GM21528 (cell line): Measurements from ENCODE around the gene DNAI2.
"Not testable (repeated sequence)": the region's sequence is repeated elsewhere in the genome, so short reads cannot be mapped to it uniquely, and the experiment has no call there.

Experiments
- ATAC-seq: cut with Tn5 transposase; IDR thresholded peaks from one replicate; pipeline ENCODE4 v1.9.1; 2021; ENCODE audit warnings: mild to moderate bottlenecking, moderate library complexity; ENCODE audit not compliant: unreplicated experiment, low FRiP score

DNAI2 gene

GRCh38 chr17:74244128-74244527 lies 29.9 kb upstream of the DNAI2 start:
- ATAC-seq: no peak

DNA sequence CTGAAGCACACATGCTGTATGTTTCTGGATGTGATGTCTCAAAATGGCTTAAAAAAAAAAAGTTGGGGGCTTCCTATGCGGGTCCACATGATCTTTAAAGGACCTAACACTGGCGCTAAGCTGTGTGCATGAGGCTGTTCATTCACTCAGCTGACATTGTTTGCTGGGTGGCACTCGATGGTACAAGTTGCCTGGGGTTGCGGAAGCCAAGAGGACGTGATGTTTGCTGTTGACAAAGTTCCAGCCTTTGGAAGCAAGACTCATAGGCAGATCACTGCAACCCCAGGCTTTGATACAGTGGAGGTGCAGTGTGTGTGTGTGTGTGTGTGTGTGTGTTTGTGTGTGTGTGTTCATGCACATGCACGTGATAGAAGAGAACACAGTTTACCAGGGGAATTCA lies 29.5 kb upstream of the DNAI2 start:
- no peak for ATAC-seq

GRCh38 chr17:74245145-74245831 lies 28.7 kb upstream of the DNAI2 start:
- no peak for ATAC-seq

DNA sequence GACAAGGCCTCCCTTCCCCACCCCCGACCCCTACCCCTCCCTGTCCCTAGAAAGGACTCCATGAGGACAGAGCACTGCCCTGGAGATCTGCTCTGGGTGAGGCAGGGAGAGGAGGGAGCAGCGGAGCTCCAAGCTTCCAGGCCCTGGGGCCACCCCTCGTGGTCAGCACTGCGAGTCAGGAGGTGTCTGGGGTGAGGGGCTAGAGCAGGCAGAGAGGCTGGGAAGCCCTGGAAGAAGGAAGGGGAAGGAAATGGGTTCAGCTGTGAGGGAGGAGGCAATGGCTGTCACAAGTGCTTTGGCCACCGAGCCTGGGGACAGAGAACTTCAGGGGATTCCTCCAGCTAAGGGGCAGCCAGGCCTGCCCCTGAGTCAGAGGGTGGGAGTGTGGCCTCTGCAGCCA lies 28.2 kb upstream of the DNAI2 start:
- ATAC-seq: no peak

DNA sequence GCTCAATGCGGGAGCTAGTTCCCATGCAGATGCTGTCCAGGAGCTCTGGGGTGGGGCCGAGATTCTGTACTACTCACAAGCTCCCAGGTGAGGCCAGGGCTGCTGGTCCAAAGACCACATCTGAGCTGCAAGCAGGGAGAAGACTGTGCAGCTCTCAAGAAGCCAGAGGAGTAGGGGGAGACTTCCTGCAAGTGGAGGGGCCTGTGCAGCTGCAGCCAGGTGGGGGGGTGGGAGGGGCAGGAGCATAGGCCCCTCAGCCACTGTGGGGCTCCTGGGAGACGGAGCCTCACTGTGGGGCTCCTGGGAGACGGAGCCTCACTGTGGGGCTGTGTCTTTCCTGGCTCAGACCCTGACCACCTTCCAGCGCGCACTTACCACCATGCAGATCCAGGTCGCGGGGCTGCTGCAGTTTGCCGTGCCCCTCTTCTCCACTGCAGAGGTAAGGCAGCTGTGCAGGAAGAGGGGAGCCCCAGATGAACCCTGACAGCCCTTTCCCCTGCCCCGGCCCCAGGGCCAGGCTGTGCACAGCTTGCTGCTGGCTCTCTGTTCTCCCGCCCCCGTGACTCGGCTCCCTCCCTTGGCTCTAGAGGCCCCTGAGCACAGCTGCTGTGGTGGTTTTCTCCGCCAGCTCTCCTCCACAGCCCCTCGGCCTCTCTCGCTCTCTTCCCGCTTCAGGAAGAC lies 24.3 kb upstream of the DNAI2 start:
- no peak for ATAC-seq

DNA sequence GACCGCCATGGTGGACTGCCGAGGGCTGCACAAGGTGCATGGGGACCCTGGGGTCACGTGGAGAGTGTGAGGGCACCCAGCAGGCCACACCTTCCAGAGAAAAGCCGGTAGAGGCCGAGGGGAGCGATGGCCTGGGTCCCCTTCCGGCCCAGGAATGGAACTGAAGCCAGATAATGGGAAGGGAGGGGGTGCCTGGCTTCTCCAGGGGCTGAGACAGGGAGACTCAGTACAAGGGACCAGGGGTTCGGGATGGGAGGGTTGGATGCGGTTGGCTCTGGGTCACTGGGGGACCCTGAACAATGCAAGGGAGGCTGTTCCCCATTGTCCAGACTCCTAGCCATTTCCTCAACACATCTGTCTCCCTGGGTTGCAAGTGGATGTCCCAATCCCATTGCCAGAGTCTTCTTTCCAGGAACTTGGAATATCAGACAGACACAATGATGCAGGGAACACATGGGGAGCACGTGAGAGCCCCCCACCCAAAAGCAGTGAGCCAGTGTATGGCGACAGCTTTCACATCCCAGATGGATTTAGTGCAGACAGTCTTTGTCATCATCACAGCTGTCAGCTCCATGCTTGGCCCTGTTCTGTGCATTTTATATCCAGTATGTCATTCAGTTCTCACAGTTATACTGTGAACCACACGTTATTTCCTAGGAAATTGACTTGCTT lies 23.6 kb upstream of the DNAI2 start:
- ATAC-seq: no peak

- no peak for ATAC-seq
These were observed 23.0 kb upstream of the DNAI2 start for GRCh38 chr17:74251051-74251450.

DNA sequence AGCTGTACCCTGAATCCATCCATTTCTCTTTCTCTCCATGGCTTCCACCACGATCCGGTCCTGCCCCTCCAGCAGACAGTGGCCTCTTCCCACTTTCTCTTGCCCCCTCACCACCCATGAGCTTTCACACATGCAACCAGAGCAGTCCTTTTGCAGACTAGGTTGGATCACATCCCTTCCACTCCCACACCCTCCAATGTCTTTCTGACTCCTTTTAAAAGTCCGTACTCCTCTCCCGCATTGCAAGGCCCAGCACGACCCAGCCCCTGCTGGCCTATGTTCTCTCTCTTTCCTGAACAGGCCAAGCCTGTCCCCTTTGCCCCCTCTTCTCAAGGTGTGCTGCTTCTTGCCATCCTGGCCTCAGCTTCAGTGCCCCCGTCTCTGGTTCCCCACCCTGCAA lies 22.5 kb upstream of the DNAI2 start:
- ATAC-seq: no peak

DNA sequence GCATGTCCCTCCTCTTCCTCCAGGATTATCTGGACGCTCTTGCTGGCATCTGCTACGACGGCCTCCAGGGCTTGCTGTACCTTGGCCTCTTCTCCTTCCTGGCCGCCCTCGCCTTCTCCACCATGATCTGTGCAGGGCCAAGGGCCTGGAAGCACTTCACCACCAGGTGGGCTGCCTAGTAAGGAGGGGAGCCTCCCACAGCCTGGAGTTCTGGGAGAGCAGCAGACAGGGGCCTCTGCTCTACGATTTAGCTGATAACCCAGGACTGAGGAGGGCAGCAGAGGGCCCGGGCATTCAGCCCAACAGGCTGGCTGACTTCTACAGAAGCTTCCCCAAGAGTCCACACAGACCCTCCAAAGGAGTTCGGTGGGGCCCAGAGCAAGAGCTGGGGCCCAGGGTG lies 21.8 kb upstream of the DNAI2 start:
- ATAC-seq: no peak

DNA sequence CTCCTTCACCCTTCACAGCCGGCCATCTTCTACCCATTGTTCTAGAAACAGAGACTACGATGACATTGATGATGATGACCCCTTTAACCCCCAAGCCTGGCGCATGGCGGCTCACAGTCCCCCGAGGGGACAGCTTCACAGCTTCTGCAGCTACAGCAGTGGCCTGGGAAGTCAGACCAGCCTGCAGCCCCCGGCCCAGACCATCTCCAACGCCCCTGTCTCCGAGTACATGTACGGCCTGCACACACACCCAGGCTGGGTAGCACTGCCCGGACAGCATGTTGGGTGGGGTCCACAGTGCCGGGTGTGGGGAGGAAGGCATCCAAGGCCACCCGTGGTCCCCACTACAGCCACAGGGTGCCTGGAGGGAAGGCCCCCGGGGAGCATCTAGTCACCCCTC lies 21.0 kb upstream of the DNAI2 start:
- ATAC-seq: no peak

- ATAC-seq: no peak
These were observed 16.7 kb upstream of the DNAI2 start for GRCh38 chr17:74257311-74257710.

- ATAC-seq: no peak
These were observed 14.1 kb upstream of the DNAI2 start for GRCh38 chr17:74259667-74260524.

DNA sequence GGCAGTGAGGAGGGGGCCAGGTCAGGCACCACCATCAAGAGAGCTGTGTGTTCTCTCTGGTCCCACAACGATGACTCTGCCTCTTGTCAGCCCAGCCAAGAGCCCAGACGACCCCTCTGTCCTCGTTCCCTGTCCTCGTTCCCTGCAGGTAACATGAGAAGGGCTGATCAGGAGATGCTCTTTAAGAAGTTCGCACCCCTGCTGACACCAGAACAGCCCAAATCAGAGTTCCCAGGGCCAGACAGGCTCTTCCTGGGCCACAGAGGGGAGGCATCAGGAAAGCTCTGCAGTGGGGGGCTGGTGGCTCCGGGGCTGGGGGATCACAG lies 13.5 kb upstream of the DNAI2 start:
- no peak for ATAC-seq

DNA sequence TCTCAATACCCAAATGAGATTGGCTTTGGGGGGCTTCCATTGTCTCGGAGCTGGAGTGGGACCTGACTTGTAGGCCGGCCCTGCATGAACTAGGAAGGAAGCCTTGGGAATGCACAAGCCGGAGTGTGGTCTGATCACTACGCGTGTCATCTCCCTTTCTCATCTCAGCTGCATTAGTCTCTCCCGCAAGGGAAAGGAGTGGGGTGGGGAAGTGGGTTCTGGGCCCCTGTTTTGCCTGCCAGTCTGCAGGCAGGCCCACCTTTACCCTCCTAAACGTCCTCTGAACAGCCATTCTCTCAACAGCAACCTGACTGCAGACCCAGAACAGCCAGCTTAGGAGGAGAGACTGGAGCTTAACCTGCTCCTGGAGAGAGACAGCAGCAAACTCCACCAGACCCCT lies 11.4 kb upstream of the DNAI2 start:
- no peak for ATAC-seq

DNA sequence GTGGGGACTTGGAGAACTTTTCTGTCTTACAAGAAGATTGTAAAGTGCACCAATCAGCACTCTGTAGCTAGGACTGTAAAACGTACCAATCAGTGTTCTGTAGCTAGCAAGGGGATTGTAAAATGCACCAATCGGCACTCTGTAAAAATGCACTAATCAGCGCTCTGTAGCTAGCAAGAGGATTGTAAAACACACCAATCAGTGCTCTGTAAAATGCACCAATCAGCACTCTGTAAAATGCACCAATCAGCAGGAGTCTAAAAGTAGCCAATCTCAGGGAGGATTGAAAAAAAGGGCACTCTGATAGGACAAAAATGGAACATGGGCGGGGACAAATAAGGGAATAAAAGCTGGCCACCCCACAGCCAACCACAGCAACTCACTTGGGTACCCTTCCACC lies 7.0 kb upstream of the DNAI2 start:
- ATAC-seq: not testable (repeated sequence)

- ATAC-seq: no peak
These were observed 6.5 kb upstream of the DNAI2 start for GRCh38 chr17:74267579-74267978.

GRCh38 chr17:74267987-74268499 lies 6.0 kb upstream of the DNAI2 start:
- no peak for ATAC-seq

- no peak for ATAC-seq
These were observed 5.5 kb upstream of the DNAI2 start for GRCh38 chr17:74268558-74268957.

DNA sequence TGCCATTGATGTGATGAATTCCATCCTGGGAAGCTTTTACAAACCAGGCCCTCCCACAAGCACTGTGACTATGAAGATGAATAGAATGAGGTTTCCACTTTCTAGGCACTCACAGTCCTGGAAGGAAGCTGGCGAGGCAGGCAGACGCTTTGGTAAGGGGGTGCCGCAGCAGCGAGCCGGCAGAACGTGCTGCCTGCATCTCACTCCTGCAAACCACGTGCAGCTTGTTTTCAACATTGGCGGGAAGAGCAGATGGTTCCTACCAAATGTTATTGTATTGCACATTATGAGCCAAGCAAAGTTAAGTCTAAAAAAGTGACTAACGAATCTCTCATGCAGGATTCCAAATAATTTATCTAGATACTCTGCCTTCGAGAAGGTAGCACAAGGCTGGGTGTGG lies 3.7 kb upstream of the DNAI2 start:
- ATAC-seq: no peak

GRCh38 chr17:74271281-74271680 lies 2.8 kb upstream of the DNAI2 start:
- ATAC-seq: no peak
